ENCODE results near the gene RGMA. TPM values are rescaled to one million over a fixed set of nuclear protein-coding genes. Genes with fewer than 3 reads are reported as not detected.

The RGMA gene
- total and polyA plus RNA-seq, 10 of the 15 experiments (the other 5 are each of a cell fraction or from before 2014, with no cell fraction given) = not detected

GRCh38 chr15:93129702-93130488, 40.9 kb upstream of the RGMA start:
- Histone ChIP-seq H3K9me3 (replicated peaks; ENCODE audit: control insufficient read depth, insufficient read depth, low read length) (no peaks in the 10 kb centered on the region), H3K4me1 (ENCODE audit: control insufficient read depth, insufficient read depth, low read length) (no peaks in the 10 kb centered on the region), H3K36me3 (ENCODE audit: control insufficient read depth in 2 of 2, insufficient read depth in 2 of 2, low read length in 1 of 2) (no peaks in the 10 kb centered on the region), H3K4me2 (ENCODE audit: control insufficient read depth, insufficient read depth) (no peak overlapping the region), H3K9ac (ENCODE audit: control insufficient read depth, insufficient read depth, low read length) (no peak overlapping the region), H2AFZ (ENCODE audit: control insufficient read depth, low read depth, low read length) (no peak overlapping the region), H3K4me3 (no peak overlapping the region), H3K27ac (ENCODE audit: control insufficient read depth, insufficient read depth) (no peak overlapping the region), H4K20me1 (ENCODE audit: control insufficient read depth, insufficient read depth) (no peaks in the 10 kb centered on the region), H3K79me2 (ENCODE audit: control insufficient read depth, insufficient read depth, low read length) (no peaks in the 10 kb centered on the region), H3K27me3 (replicated peaks in 1 of 2; ENCODE audit: control insufficient read depth in 2 of 2, insufficient read depth in 2 of 2, low read length in 1 of 2) (no peaks in the 10 kb centered on the region; a peak in 2 of 4 replicates)
- ChIA-PET RAD21 (ENCODE audit: unreplicated experiment) (no interaction called here), CTCF (no interaction called here), SMC1A (ENCODE audit: uncharacterized antibody, unreplicated experiment) (no interaction called here), POLR2A (no interaction called here)
- WGBS (ENCODE audit: insufficient coverage, insufficient replicate concordance, low lambda C conversion rate, missing lambda C conversion rate) = 43% methylated on average over 18 of the region's 18 CpGs
- FAIRE-seq (no peak), ATAC-seq (no peak), DNase-seq (ENCODE audit: low read depth, low spot score) (no peak)
- in situ Hi-C loops (cut with MboI) (no loop called here), intact Hi-C loops (cut with micrococcal nuclease; ENCODE audit: unreplicated experiment) (no loop called here)
- TF ChIP-seq RB1 (IDR thresholded peaks at IDR 0.05; ENCODE audit: borderline replicate concordance) = no peak
- TF ChIP-seq MTA2 (IDR thresholded peaks at IDR 0.05; ENCODE audit: low read depth) = no peak
- TF ChIP-seq POU2F2 (IDR thresholded peaks at IDR 0.05; ENCODE audit: borderline replicate concordance, low read depth, low read length) = no peak
- no peak for TF ChIP-seq CHD2 (IDR thresholded peaks at IDR 0.05; ENCODE audit: borderline replicate concordance, low read depth, low read length)
- no peak for TF ChIP-seq ELK1 (IDR thresholded peaks at IDR 0.05; ENCODE audit: low read depth, low read length)
- TF ChIP-seq TBL1XR1 (IDR thresholded peaks at IDR 0.05; ENCODE audit: low read depth, low read length) = no peak
- no peak for TF ChIP-seq GABPA (IDR thresholded peaks at IDR 0.05; ENCODE audit: low read depth)
- no peak for TF ChIP-seq YBX1 (IDR thresholded peaks at IDR 0.05)
- TF ChIP-seq RBBP5 (conservative IDR thresholded peaks at IDR 0.05) = no peak
- TF ChIP-seq STAT1 (conservative IDR thresholded peaks at IDR 0.05) = no peak
- no peak for TF ChIP-seq USF2 (IDR thresholded peaks at IDR 0.05; ENCODE audit: borderline replicate concordance, low read depth, low read length)
- no peak for TF ChIP-seq SRF (IDR thresholded peaks at IDR 0.05; ENCODE audit: low read depth in 2 of 2, low read length in 2 of 2)
- TF ChIP-seq FOXM1 (IDR thresholded peaks at IDR 0.05; ENCODE audit: low read depth, low read length) = no peak
- TF ChIP-seq CBFB (IDR thresholded peaks at IDR 0.05; ENCODE audit: low read depth) = no peak
- TF ChIP-seq RAD51 (IDR thresholded peaks at IDR 0.05) = no peak
- no peak for TF ChIP-seq PML (IDR thresholded peaks at IDR 0.05; ENCODE audit: low read length)
- no TSS peak for BruUV-seq (replicated peaks)

All from GM12878 (cell line).